ENCODE results near the gene MICALL2. TPM values are rescaled to one million over a fixed set of nuclear protein-coding genes. Genes with fewer than 3 reads are reported as not detected.

Gene MICALL2
- polyA plus RNA-seq, 1 experiment = 11.1 TPM

- CTCF ChIA-PET = no interaction called here
- POLR2A ChIA-PET = no interaction called here
- H3K4me3 ChIP-seq (ENCODE audit: low read depth, low read length) = no peak overlapping the region
- TF ChIP-seq, protein P1, sequence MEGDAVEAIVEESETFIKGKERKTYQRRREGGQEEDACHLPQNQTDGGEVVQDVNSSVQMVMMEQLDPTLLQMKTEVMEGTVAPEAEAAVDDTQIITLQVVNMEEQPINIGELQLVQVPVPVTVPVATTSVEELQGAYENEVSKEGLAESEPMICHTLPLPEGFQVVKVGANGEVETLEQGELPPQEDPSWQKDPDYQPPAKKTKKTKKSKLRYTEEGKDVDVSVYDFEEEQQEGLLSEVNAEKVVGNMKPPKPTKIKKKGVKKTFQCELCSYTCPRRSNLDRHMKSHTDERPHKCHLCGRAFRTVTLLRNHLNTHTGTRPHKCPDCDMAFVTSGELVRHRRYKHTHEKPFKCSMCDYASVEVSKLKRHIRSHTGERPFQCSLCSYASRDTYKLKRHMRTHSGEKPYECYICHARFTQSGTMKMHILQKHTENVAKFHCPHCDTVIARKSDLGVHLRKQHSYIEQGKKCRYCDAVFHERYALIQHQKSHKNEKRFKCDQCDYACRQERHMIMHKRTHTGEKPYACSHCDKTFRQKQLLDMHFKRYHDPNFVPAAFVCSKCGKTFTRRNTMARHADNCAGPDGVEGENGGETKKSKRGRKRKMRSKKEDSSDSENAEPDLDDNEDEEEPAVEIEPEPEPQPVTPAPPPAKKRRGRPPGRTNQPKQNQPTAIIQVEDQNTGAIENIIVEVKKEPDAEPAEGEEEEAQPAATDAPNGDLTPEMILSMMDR (IDR thresholded peaks at IDR 0.05; ENCODE audit: insufficient read depth, low read depth, low read length) = no peak
- H3K27me3 ChIP-seq (ENCODE audit: control insufficient read depth, insufficient read depth, low read length) = no peaks in the 10 kb centered on the region
- DNase-seq (ENCODE audit: low read depth) = no peak
- H3K36me3 ChIP-seq (ENCODE audit: control insufficient read depth, insufficient read depth, low read length) = peaks cover 53% of the 10 kb centered on the region
Observed at GRCh38 chr7:1486571-1486970, 27.3 kb upstream of the MICALL2 start.

- Histone ChIP-seq H3K4me3 (ENCODE audit: low read depth, low read length) (no peak overlapping the region), H3K27me3 (ENCODE audit: control insufficient read depth, insufficient read depth, low read length) (no peaks in the 10 kb centered on the region), H3K36me3 (ENCODE audit: control insufficient read depth, insufficient read depth, low read length) (peaks cover 59% of the 10 kb centered on the region)
- CTCF ChIA-PET = interaction anchor here (0.9 to 1.0 kb wide), 2 partner anchors 9 to 11 kb away, joined by 3 read pairs; no protein-coding TSS in a partner anchor
- TF ChIP-seq, protein P1 (IDR thresholded peaks at IDR 0.05; ENCODE audit: insufficient read depth, low read depth, low read length) = no peak
- POLR2A ChIA-PET = no interaction called here
- DNase-seq (ENCODE audit: low read depth) = no peak
Observed at GRCh38 chr7:1485156-1485555, 25.9 kb upstream of the MICALL2 start.

GRCh38 chr7:1484569-1484968 is 25.3 kb upstream of the MICALL2 start:
- DNase-seq (ENCODE audit: low read depth) = no peak
- ChIA-PET CTCF (interaction anchor here (1.8 kb wide), 1 partner anchor 10 kb away, joined by 10 read pairs; no protein-coding TSS in a partner anchor), POLR2A (no interaction called here)
- TF ChIP-seq, protein P1 (IDR thresholded peaks at IDR 0.05; ENCODE audit: insufficient read depth, low read depth, low read length) = no peak
- H3K36me3 ChIP-seq (ENCODE audit: control insufficient read depth, insufficient read depth, low read length) = peaks cover 61% of the 10 kb centered on the region
- no peaks in the 10 kb centered on the region for H3K27me3 ChIP-seq (ENCODE audit: control insufficient read depth, insufficient read depth, low read length)
- no peak overlapping the region for H3K4me3 ChIP-seq (ENCODE audit: low read depth, low read length)

DNA sequence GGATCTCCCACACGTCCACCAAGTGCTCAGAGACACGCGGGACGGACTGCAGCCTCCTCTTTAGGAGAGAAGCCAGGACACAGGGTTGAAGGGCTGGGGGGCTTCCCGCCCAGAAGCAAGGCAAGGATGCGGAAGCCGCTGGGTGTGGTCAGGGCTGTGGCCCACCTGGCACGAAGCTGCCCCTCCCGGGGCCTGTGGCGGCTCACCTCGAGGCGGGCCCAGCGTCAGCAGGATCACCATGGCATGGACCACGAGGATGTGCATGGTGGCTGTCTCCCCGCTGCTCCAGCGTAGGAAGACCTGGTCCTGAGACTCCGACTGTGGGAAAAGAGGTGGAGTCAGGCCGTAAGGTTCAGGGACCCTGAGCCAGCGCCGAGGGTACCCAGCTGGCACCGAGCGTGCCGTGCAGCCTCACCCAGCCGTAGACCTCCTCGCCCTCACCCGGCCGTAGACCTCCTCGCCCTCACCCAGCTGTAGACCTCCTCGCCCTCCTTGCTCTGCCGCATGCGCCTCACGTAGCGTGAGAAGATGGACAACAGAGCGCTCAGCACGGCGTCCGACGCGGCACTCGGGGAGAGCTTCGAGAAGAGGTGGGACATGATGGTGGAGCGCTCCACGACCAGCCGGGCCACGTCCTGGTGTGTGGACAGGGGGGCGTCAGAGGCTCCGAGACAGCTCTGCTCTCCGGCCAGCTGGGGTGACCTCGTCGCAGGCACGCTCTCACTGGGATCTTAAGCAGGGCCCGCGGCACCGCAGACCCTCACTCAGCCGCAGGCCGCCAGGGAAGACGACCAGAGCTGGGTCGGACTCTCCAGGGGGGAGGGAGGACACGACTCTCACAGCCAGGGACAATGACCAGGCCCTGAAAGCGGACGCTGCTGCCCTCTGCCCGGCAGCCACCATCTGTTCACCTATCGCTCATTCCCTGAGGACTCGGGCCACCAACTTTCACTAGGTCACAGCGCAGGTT is 24.6 kb upstream of the MICALL2 start:
- H3K4me3 ChIP-seq (ENCODE audit: low read depth, low read length) = no peak overlapping the region
- DNase-seq (ENCODE audit: low read depth) = no peak
- ChIA-PET POLR2A (no interaction called here), CTCF (interaction anchor here (1.4 to 1.8 kb wide), 2 partner anchors 9 to 12 kb away, joined by 3 to 10 read pairs; no protein-coding TSS in a partner anchor)
- TF ChIP-seq, protein P1 (IDR thresholded peaks at IDR 0.05; ENCODE audit: insufficient read depth, low read depth, low read length) = no peak
- H3K27me3 ChIP-seq (ENCODE audit: control insufficient read depth, insufficient read depth, low read length) = no peaks in the 10 kb centered on the region
- H3K36me3 ChIP-seq (ENCODE audit: control insufficient read depth, insufficient read depth, low read length) = peaks cover 56% of the 10 kb centered on the region

GRCh38 chr7:1483079-1483478 is 23.8 kb upstream of the MICALL2 start:
- POLR2A ChIA-PET = no interaction called here
- TF ChIP-seq, protein P1 (IDR thresholded peaks at IDR 0.05; ENCODE audit: insufficient read depth, low read depth, low read length) = no peak

More at GRCh38 chr7:1483079-1483478, 23.8 kb upstream of the MICALL2 start:
- CTCF ChIA-PET = interaction anchor here (1.4 to 1.8 kb wide), 2 partner anchors 9 to 11 kb away, joined by 3 to 10 read pairs; no protein-coding TSS in a partner anchor
- DNase-seq (ENCODE audit: low read depth) = no peak
- Histone ChIP-seq H3K4me3 (ENCODE audit: low read depth, low read length) (no peak overlapping the region), H3K27me3 (ENCODE audit: control insufficient read depth, insufficient read depth, low read length) (no peaks in the 10 kb centered on the region), H3K36me3 (ENCODE audit: control insufficient read depth, insufficient read depth, low read length) (peaks cover 53% of the 10 kb centered on the region)
